Activated CD8-positive, alpha-beta memory T cell treated with anti-CD3 and anti-CD28 coated beads, Interleukin-2, amount 10 ng/mL, durations not matched to agents 7 days and 5 days (primary cell): ENCODE measurements around the gene SLC27A3. TPM values are rescaled to one million over a fixed set of nuclear protein-coding genes. Genes with fewer than 3 reads are reported as not detected.
"Not testable (repeated sequence)": the region's sequence is repeated elsewhere in the genome, so short reads cannot be mapped to it uniquely, and the experiment has no call there.

Experiments used
- ATAC-seq: fragments of 150-1000 bp; cut with Tn5 transposase; one replicate; pipeline ENCODE4 v1.10.0; 2021; ENCODE audit warnings: moderate library complexity
- CTCF ChIA-PET: fragments of 350-600 bp; sonication (Branson Sonifier 250); formaldehyde crosslinking; loops from one replicate; lab custom pipeline; 2021; ENCODE audit warnings: antibody characterized with exemption; lab: Charles Lee
- DNase-seq: peaks from one replicate; pipeline ENCODE4 v3.0.0-alpha.2; 2020
- H3K27ac Mint-ChIP-seq: one replicate; pipeline ENCODE4 v1.8.0; 2021; ENCODE audit warnings: mild to moderate bottlenecking, mixed read lengths
- H3K27me3 Mint-ChIP-seq: one replicate; pipeline ENCODE4 v1.8.0; 2021; ENCODE audit warnings: mixed read lengths
- H3K36me3 Mint-ChIP-seq: one replicate; pipeline ENCODE4 v1.8.0; 2021; ENCODE audit warnings: mild to moderate bottlenecking, mixed read lengths
- H3K4me1 Mint-ChIP-seq: one replicate; pipeline ENCODE4 v1.8.0; 2021; ENCODE audit warnings: mixed read lengths
- H3K4me3 Mint-ChIP-seq: one replicate; pipeline ENCODE4 v1.8.0; 2021; ENCODE audit warnings: mild to moderate bottlenecking, moderate library complexity, mixed read lengths
- H3K9me3 Mint-ChIP-seq: one replicate; pipeline ENCODE4 v1.8.0; 2022; ENCODE audit warnings: low read depth, mixed read lengths
- total RNA-seq, 2 experiments: library from RNA; stranded (reverse); gene quantifications; one replicate each; pipeline ENCODE4 v1.2.3, GENCODE V29; 2021

Gene SLC27A3
- total RNA-seq, 2 experiments from 2014 or later = 39.8 to 43.0 TPM

DNA sequence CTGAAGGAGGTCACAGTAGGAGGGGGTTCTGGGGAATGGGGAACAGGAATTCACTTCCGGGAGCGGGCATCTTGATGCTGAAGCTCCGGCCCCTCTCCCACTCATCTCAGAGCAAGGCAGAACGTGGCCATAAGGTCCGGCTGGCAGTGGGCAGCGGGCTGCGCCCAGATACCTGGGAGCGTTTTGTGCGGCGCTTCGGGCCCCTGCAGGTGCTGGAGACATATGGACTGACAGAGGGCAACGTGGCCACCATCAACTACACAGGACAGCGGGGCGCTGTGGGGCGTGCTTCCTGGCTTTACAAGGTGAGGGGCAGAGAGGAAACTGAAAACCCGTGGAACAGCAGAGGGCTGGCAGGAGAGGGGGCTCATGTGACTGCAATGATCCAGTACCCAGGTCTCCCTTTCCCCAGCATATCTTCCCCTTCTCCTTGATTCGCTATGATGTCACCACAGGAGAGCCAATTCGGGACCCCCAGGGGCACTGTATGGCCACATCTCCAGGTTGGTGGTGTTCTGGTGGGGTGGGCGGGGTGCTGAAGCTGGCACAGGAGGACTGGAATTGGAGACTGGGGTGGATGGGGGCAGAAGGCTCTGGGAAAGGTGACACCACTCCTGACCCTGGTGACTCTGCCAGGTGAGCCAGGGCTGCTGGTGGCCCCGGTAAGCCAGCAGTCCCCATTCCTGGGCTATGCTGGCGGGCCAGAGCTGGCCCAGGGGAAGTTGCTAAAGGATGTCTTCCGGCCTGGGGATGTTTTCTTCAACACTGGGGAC lies 3.0 kb downstream of the SLC27A3 start:
- no peak overlapping the region for H3K4me3 Mint-ChIP-seq
- ATAC-seq (no peak), DNase-seq (no peak)
- H3K36me3 Mint-ChIP-seq = no peaks in the 10 kb centered on the region
- H3K4me1 Mint-ChIP-seq = peaks cover 42% of the 10 kb centered on the region
- CTCF ChIA-PET = no interaction called here
- no peaks in the 10 kb centered on the region for H3K9me3 Mint-ChIP-seq
- no peak overlapping the region for H3K27ac Mint-ChIP-seq
- H3K27me3 Mint-ChIP-seq = no peaks in the 10 kb centered on the region

DNA sequence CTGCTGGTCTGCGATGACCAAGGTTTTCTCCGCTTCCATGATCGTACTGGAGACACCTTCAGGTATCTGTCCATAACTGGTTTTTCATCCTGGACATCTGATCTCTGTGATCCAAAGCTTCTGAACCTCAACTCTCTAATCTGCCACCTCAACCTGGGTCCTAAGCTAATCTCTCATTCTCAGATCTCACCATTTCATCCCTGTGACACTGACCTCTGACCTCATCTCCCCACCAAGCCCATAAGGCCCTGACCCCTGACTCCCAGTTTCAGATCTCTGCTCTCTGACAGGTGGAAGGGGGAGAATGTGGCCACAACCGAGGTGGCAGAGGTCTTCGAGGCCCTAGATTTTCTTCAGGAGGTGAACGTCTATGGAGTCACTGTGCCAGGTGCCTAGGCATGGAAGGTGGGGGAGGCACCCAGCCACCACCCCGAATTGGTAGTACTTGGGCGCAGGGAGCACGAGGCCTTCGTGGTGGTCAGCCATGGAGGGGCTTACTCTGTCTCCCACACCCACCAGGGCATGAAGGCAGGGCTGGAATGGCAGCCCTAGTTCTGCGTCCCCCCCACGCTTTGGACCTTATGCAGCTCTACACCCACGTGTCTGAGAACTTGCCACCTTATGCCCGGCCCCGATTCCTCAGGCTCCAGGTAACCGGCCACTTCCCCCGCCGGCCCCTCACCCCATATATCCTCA lies 3.8 kb downstream of the SLC27A3 start:
- Mint-ChIP-seq H3K4me3 (no peak overlapping the region), H3K27ac (no peak overlapping the region), H3K27me3 (no peaks in the 10 kb centered on the region), H3K9me3 (no peaks in the 10 kb centered on the region), H3K36me3 (no peaks in the 10 kb centered on the region), H3K4me1 (peaks cover 39% of the 10 kb centered on the region)
- DNase-seq (no peak), ATAC-seq (no peak)
- CTCF ChIA-PET = no interaction called here

DNA sequence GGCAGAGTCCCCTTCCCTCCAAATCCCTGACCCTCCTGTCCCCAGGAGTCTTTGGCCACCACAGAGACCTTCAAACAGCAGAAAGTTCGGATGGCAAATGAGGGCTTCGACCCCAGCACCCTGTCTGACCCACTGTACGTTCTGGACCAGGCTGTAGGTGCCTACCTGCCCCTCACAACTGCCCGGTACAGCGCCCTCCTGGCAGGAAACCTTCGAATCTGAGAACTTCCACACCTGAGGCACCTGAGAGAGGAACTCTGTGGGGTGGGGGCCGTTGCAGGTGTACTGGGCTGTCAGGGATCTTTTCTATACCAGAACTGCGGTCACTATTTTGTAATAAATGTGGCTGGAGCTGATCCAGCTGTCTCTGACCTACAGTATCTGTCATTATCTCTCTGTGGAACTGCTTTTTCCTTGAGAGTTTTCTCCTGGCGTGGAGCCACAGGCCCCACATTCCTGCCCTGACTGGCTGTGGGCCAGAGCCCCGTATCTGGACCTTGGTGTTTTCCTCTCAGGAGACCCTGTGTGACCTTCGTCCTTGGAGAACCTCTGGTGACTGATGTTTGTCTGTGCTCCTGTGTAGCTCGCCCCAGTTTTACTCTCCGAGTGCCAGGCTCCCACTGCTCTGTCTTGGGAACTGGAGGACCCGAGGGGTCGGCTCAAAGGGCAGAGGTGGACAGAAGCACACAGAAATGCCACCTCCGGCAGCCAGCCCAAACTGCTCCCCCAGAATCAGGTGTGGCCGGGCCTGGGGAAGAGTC lies 4.8 kb downstream of the SLC27A3 start:
- ATAC-seq (no peak), DNase-seq (no peak)
- CTCF ChIA-PET = interaction anchor here (1.3 to 2.3 kb wide), 2 partner anchors 12 to 18 kb away, joined by 3 to 11 read pairs; no protein-coding TSS in a partner anchor
- H3K27me3 Mint-ChIP-seq = no peaks in the 10 kb centered on the region
- H3K9me3 Mint-ChIP-seq = no peaks in the 10 kb centered on the region
- H3K4me3 Mint-ChIP-seq = no peak overlapping the region
- H3K36me3 Mint-ChIP-seq = no peaks in the 10 kb centered on the region
- peaks cover 29% of the 10 kb centered on the region for H3K4me1 Mint-ChIP-seq
- H3K27ac Mint-ChIP-seq = no peak overlapping the region

DNA sequence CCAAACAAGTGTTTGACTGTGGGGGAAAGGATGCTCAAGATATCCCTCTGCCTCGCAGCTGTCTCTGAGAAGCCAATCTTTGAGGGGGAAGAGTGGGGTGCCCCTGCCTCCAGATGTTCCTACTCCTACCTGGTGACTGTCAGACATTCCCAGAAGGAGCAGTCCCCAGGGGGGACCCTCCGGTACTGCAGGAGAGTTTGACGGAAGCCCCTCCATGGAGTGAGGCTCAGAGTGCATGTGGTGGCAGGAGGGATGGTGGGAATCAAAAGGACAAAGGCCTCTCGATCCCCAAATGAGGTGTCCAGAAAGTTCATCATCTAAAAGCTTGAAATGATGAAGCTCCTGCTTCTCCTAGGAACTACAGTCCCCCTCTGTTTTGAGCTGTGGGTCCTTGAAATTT lies 5.3 kb downstream of the SLC27A3 start:
- Mint-ChIP-seq H3K36me3 (no peaks in the 10 kb centered on the region), H3K4me1 (peaks cover 28% of the 10 kb centered on the region), H3K9me3 (no peaks in the 10 kb centered on the region), H3K27ac (no peak overlapping the region), H3K27me3 (no peaks in the 10 kb centered on the region), H3K4me3 (no peak overlapping the region)
- no peak for DNase-seq
- CTCF ChIA-PET = interaction anchor here (1.3 to 2.3 kb wide), 2 partner anchors 11 to 17 kb away, joined by 3 to 11 read pairs; no protein-coding TSS in a partner anchor
- ATAC-seq = no peak

DNA sequence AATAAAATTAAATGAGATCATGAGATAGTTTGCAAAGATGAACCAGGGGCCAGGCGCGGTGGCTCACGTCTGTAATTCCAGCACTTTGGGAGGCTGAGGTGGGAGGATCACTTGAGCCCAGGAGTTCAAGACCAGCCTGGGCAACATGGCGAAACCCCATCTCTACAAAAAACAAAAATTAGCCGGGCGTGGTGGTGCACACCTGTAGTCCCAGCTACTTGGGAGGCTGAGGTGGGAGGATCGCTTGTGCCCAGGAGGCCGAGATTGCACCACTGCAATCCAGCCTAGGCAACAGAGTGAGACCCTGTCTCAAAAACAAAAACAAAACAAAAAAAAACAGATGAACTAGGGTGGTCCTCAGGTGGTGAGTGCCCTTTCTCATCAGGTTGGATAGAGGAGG lies 7.4 kb downstream of the SLC27A3 start:
- DNase-seq, H3K27me3 Mint-ChIP-seq, ATAC-seq, H3K9me3 Mint-ChIP-seq, H3K36me3 Mint-ChIP-seq: not testable (repeated sequence)
- Mint-ChIP-seq H3K4me3 (peak overlapping the region; percentile 90), H3K4me1 (peaks cover 17% of the 10 kb centered on the region), H3K27ac (peak overlapping the region; percentile 97)
- CTCF ChIA-PET = interaction anchor here (0.9 to 1.4 kb wide), 3 partner anchors 14 to 204 kb away, joined by 3 to 5 read pairs (median 4); partner anchors contain the start of gene RAB13

DNA sequence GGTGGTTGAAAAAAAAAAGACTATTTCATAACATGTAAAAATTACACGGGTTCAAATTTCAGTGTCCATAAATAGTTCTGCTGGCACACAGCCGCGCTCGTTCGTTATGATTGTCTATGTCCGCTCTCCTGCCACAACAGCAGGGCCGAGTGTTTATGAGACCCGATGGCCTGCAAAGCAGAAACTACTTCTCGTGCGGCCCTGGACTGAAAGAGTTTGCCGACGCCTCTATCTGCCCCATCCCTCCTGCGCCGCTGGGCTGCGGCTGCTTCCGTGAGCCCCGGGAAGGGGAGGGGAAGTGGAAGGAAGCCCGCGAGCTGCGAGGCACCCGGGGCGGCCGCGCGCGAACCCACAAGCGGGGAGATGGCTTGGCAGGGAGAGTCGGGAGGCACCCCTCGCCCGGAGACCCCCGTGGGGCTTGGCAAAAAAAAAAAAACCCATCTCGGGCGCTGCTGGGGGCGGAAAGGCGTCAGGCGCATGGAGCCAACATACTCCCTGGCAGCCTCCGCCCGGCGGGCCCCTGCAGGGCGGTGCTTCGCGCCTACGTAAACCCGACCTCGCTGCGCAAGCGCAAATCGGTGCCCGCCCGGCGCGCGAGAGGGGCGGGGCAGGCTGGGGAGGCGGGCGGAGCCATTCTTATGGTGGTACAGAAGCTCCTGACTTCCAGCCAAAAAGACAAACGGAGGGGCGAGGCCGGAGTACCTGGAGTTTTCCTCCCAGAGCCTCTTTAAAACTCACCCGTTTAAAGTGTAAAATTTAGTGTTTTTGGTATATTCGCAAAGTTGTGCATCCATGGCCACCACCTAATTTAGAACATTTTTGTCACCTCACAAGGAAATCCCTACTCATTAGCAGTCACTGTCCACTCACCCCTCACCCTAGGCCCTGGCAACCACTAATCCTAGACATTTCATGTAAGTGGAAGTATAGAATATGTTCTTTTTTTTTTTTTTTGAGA lies 8.3 kb downstream of the SLC27A3 start:
- no peaks in the 10 kb centered on the region for H3K9me3 Mint-ChIP-seq
- H3K27ac Mint-ChIP-seq = peak overlapping the region; percentile 97
- H3K4me3 Mint-ChIP-seq = peak overlapping the region; percentile 90
- DNase-seq (peak; percentile 94), ATAC-seq (peak; percentile 99)
- peaks cover 15% of the 10 kb centered on the region for H3K27me3 Mint-ChIP-seq
- CTCF ChIA-PET = interaction anchor here (0.8 to 1.4 kb wide), 5 partner anchors 13 to 203 kb away, joined by 3 to 9 read pairs (median 3); partner anchors contain the start of genes CREB3L4, CRTC2 and RAB13
- H3K4me1 Mint-ChIP-seq = peaks cover 16% of the 10 kb centered on the region
- no peaks in the 10 kb centered on the region for H3K36me3 Mint-ChIP-seq

DNA sequence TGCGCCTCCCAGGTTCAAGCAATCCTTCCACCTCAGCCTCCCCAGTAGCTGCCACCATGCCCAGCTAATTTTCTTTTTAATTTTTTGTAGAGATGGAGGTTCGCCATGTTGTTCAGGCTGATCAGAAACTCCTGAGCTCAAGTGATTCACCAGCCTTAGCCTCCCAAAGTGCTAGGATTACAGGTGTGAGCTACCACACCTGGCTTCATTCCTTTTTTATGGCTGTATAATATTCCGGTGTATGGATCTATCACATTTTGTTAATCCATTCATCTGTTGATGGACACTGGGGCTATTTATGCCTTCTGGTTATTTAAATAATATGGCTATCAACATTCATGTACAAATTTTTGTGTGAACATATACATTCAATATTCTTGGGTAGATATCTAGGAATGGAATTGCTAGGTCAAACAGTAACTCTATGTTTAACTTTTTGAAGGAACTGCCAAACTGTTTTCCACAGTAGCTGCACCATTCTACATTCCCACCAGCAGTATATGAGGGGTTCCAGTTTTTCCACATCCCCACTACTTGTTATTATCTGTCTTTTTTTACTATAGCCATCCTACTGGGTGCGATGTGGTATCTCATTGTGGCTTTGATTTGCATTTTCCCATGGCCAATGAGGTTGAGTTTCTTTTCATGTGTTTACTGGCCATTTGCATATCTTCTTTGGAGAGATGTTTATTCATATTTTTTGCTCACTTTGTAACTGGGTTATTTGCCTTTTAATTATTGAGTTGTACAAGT lies 11.0 kb downstream of the SLC27A3 start:
- Mint-ChIP-seq H3K27ac (no peak overlapping the region), H3K27me3 (peaks cover 15% of the 10 kb centered on the region), H3K9me3 (no peaks in the 10 kb centered on the region), H3K36me3 (no peaks in the 10 kb centered on the region), H3K4me1 (peaks cover 38% of the 10 kb centered on the region), H3K4me3 (no peak overlapping the region)
- DNase-seq = no peak
- no peak for ATAC-seq
- CTCF ChIA-PET = interaction anchor here (0.9 kb wide), 1 partner anchor 10 kb away, joined by 3 read pairs; no protein-coding TSS in a partner anchor

DNA sequence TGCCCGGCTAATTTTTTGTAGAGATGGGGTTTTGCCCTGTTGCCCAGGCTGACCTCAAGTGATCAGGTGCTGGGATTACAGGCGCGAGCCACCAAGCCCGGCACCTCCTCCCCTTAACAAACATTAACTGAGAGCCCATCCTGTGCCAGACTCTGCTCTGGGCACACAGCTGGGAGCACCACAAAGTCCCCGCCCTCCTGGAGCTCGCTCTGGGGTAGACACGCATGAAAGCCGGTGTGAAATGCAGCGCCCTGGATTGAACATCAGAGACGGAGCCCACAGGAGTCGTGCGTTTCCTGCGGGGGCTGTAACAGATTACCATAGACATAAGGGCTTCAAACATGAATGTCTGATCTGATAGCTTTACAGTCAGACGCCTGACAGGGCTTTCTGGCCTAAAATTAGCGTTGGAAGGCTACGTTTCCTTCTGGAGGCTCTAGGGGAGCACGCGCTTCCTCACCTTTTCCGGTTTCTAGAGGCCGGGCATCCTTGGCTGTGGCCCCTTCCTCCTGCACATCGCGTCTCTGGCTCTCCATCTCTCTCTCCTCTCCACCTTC lies 14.3 kb downstream of the SLC27A3 start:
- H3K27me3 Mint-ChIP-seq = peaks cover 15% of the 10 kb centered on the region
- H3K4me3 Mint-ChIP-seq = peak overlapping the region; percentile 16
- CTCF ChIA-PET = interaction anchor here (0.9 to 1.5 kb wide), 4 partner anchors 14 to 197 kb away, joined by 3 to 8 read pairs (median 5); partner anchors contain the start of genes DENND4B, RAB13 and SLC27A3
- no peaks in the 10 kb centered on the region for H3K9me3 Mint-ChIP-seq
- peaks cover 37% of the 10 kb centered on the region for H3K4me1 Mint-ChIP-seq
- ATAC-seq (no peak), DNase-seq (no peak)
- peak overlapping the region; percentile 86 for H3K27ac Mint-ChIP-seq
- no peaks in the 10 kb centered on the region for H3K36me3 Mint-ChIP-seq

DNA sequence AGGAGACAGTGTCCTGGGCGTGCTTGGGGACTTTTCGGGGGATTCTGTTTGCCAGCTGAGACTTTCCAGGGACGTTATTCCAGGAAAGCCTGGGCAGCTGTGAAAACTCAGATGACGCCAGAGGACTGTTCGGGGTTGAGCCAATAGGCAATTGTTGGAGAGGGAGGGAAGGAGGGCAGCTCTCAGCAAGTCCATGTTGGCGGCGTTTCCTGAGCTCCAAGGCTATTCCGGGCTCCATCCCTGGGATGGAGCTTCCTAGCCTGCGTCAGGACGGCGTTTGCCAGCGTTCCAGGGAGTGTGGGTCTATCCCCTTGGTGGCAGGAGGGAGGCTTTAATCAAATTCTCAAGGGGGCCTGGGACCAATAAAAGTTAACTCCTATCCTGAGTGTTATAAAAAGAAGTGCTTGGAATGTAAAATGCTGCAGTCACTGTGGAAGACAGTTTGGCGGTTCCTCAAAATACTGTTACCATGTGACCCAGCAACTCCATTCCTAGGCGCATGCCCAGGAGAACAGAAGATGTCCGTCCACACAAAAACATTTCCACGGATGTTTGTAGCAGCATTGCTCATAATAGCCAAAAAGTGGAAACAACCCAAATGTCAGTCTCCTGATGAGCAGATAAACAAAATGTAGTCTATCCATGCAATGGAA lies 15.2 kb downstream of the SLC27A3 start:
- CTCF ChIA-PET = interaction anchor here (1.0 to 1.5 kb wide), 3 partner anchors 15 to 196 kb away, joined by 4 to 8 read pairs (median 6); partner anchors contain the start of genes RAB13 and SLC27A3
- no peak for DNase-seq
- peaks cover 41% of the 10 kb centered on the region for H3K4me1 Mint-ChIP-seq
- H3K27me3 Mint-ChIP-seq = peaks cover 15% of the 10 kb centered on the region
- peak overlapping the region; percentile 53 for H3K4me3 Mint-ChIP-seq
- no peaks in the 10 kb centered on the region for H3K36me3 Mint-ChIP-seq
- no peaks in the 10 kb centered on the region for H3K9me3 Mint-ChIP-seq
- H3K27ac Mint-ChIP-seq = peak overlapping the region; percentile 86
- peak; percentile 2 for ATAC-seq

DNA sequence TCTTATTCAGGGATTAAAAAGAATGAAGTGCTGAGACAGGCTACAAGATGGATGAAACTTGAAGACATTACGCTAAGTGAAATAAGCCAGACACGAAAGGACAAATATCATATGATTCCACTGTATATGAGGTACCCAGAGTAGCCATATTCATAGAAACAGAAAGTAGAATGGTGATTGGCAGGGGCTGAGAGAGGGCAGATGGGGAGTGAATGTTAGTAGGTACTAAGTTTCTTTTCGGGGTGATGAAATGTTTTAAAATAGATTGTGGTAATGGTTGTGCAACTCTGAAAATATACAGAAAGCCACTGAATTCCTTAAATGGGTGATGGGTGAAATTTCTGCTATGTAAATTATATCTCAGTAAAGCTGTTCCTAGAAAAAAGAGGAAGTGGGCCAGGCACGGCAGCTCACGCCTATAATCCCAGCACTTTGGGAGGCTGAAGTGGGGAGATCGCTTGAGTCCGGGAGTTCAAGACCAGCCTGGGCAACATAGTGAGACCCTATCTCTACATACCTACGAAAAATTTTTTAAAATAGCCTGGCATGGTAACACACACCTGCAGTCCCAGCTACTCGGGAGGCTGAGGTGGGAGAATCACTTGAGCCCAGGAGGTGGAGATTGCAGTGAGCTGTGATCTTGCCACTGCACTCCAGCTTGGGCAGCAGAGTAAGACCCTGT lies 15.9 kb downstream of the SLC27A3 start:
- Mint-ChIP-seq H3K36me3 (no peaks in the 10 kb centered on the region), H3K9me3 (no peaks in the 10 kb centered on the region), H3K4me1 (peaks cover 46% of the 10 kb centered on the region), H3K27ac (peak overlapping the region; percentile 86), H3K27me3 (peaks cover 15% of the 10 kb centered on the region), H3K4me3 (peak overlapping the region; percentile 53)
- DNase-seq (peak; percentile 62), ATAC-seq (peak; percentile 90)
- CTCF ChIA-PET = interaction anchor here (1.1 to 11.6 kb wide), 6 partner anchors 10 to 194 kb away, joined by 3 to 96 read pairs (median 4); partner anchors contain the start of genes JTB, RAB13 and SLC27A3
